SH-SY5Y (cell line): ENCODE measurements around the gene RENBP.

ENCODE experiments used
- GATA2 ChIP-seq: IDR thresholded peaks from 2 replicates; pipeline ENCODE4 v1.6.1; 2011; ENCODE audit warnings: mild to moderate bottlenecking, low read depth, low read length
- GATA3 ChIP-seq: IDR thresholded peaks from 2 replicates; pipeline ENCODE4 v1.6.1; 2011; ENCODE audit warnings: low read depth, mild to moderate bottlenecking, low read length, moderate library complexity

- TF ChIP-seq GATA3: no peak
- TF ChIP-seq GATA2: no peak
Measured at GRCh38 chrX:153967536-153968224, 23.2 kb upstream of the RENBP start.
